ENCODE results near the gene DNAJB13. TPM values are rescaled to one million over a fixed set of nuclear protein-coding genes. Genes with fewer than 3 reads are reported as not detected.

Gene DNAJB13
- total and polyA plus RNA-seq, 10 of the 15 experiments (the other 5 are each of a cell fraction or from before 2014, with no cell fraction given): 0.07 to 0.76 (median 0.15) TPM; not detected in 7

- TF ChIP-seq E2F8 (IDR thresholded peaks at IDR 0.05; ENCODE audit: low read depth, partially characterized antibody): peak; percentile 48
- peak in 1 of 2 experiments; percentile 47; a peak in 2 of 4 replicates for TF ChIP-seq IKZF2 (IDR thresholded peaks at IDR 0.05)
- no peak for TF ChIP-seq NR2C1 (IDR thresholded peaks at IDR 0.05)
- peak; percentile 49; the same call in 1 of the 2 replicates for TF ChIP-seq MEF2A (IDR thresholded peaks at IDR 0.05; ENCODE audit: insufficient read depth, low read depth, low read length)
- peak; percentile 81; the same call in 1 of the 2 replicates for TF ChIP-seq YY1 (IDR thresholded peaks at IDR 0.05; ENCODE audit: low read depth, low read length)
- peak; percentile 59; the same call in 1 of the 2 replicates for TF ChIP-seq PKNOX1 (IDR thresholded peaks at IDR 0.05)
- TF ChIP-seq RELB (IDR thresholded peaks at IDR 0.05; ENCODE audit: low read depth): peak; percentile 75
- no peak for TF ChIP-seq JUND (IDR thresholded peaks at IDR 0.05; ENCODE audit: low read depth, low read length)
- 0 out of 2 replicates have a peak, but pooled peaks have one; percentile 71 for TF ChIP-seq CREB1 (IDR thresholded peaks at IDR 0.05; ENCODE audit: low read depth)
- no peak for TF ChIP-seq ZZZ3 (IDR thresholded peaks at IDR 0.05; ENCODE audit: control insufficient read depth, insufficient read length, low read depth)
- TF ChIP-seq CUX1 (IDR thresholded peaks at IDR 0.05; ENCODE audit: insufficient replicate concordance, low read depth, low read length): peak; percentile 75
- TF ChIP-seq GATAD2B (conservative IDR thresholded peaks at IDR 0.05; ENCODE audit: low read depth): 0 out of 2 replicates have a peak, but pooled peaks have one; percentile 49
- peak; percentile 47; the same call in 1 of the 2 replicates for TF ChIP-seq CREM (IDR thresholded peaks at IDR 0.05; ENCODE audit: low read depth)
- no peak for TF ChIP-seq ZNF207 (IDR thresholded peaks at IDR 0.05; ENCODE audit: borderline replicate concordance)
These were observed 29.5 kb downstream of the DNAJB13 start (continued) for GRCh38 chr11:73980001-73980961.

Measured in GM12878 (cell line).